K562 (cell line): ENCODE measurements around the gene KCP. TPM values are rescaled to one million over a fixed set of nuclear protein-coding genes. Genes with fewer than 3 reads are reported as not detected.

ENCODE experiments used
- ATAC-seq: fragments of 200-7000 bp; cut with Tn5 transposase; 3 replicates; pipeline ENCODE4 v1.9.1; 2020; ENCODE audit warnings: moderate library complexity
- BruUV-seq: library from RNA; stranded (reverse); fragments of 400-500 nt; replicated peaks from 2 replicates; lab custom pipeline; 2021; lab: Mats Ljungman, UMichigan
- CTCF ChIA-PET: fragments of 300-600 bp; formaldehyde crosslinking; extraction: SDS; loops from one replicate; lab custom pipeline; 2021; ENCODE audit warnings: low intra/inter-chr PET ratio; lab: Yijun Ruan, JAX
- POLR2A ChIA-PET: fragments of 300-600, 350-650 bp; sonication (Branson Sonifier 250); formaldehyde crosslinking; extraction: SDS; loops from one replicate; lab custom pipeline; 2021; ENCODE audit warnings: antibody characterized with exemption, inconsistent platforms; lab: Yijun Ruan, JAX
- DNase-seq, 4 experiments: peaks; one replicate each; pipeline versions ENCODE4 v3.0.0 to v3.0.0-alpha.2; 2011 to 2018; ENCODE audit warnings: low spot score in 3 of 4, mixed read lengths in 3 of 4; ENCODE audit errors: extremely low read depth in 1 of 4
- FAIRE-seq: peaks from 2 replicates; lab custom pipeline; 2011; peaks lifted over from hg19 to GRCh38; lab: Jason Lieb, UNC
- H2AFZ ChIP-seq: 2 replicates; pipeline ENCODE4 v1.6.0; 2011; ENCODE audit warnings: low read depth, low read length, control low read depth, inconsistent platforms
- H3K27ac ChIP-seq: fragments of 200-600 bp; 3 replicates; pipeline ENCODE4 v1.8.0; 2011; ENCODE audit warnings: low read depth, mild to moderate bottlenecking, control low read depth, inconsistent platforms, low read length, moderate library complexity, mixed read lengths; ENCODE audit errors: extremely low read depth
- H3K27me3 ChIP-seq, 2 experiments: fragments of 300-600 bp in 1 of 2; 2 replicates in 1 of 2; 3 replicates in 1 of 2; pipeline versions ENCODE4 v1.6.0 to v1.8.0; 2011; ENCODE audit warnings: inconsistent platforms in 2 of 2, low read length in 2 of 2, mild to moderate bottlenecking in 1 of 2, mixed read lengths in 1 of 2, moderate library complexity in 1 of 2; ENCODE audit not compliant: control insufficient read depth in 2 of 2, insufficient read depth in 2 of 2
- H3K36me3 ChIP-seq: fragments of 300-600 bp; 3 replicates; pipeline ENCODE4 v1.8.0; 2011; ENCODE audit warnings: mild to moderate bottlenecking, low read length, inconsistent platforms; ENCODE audit not compliant: control insufficient read depth, insufficient read depth
- H3K4me1 ChIP-seq, 2 experiments: fragments of 200-600 bp in 1 of 2; replicated peaks in 1 of 2; 2 replicates in 1 of 2; 3 replicates in 1 of 2; pipeline versions ENCODE4 v1.5.1 to v1.8.0; 2011; ENCODE audit warnings: inconsistent platforms in 2 of 2, low read length in 2 of 2, mild to moderate bottlenecking in 1 of 2, mixed read lengths in 1 of 2, moderate library complexity in 1 of 2; ENCODE audit not compliant: control insufficient read depth in 2 of 2, insufficient read depth in 2 of 2
- H3K4me2 ChIP-seq: 2 replicates; pipeline ENCODE4 v1.6.1; 2011; ENCODE audit warnings: low read length, control low read depth, inconsistent platforms, mixed read lengths; ENCODE audit not compliant: insufficient read depth
- H3K4me3 ChIP-seq: fragments of 200-600 bp; sonication (generic), shearing (Covaris generic); 2 replicates; pipeline ENCODE4 v1.5.1; 2016; ENCODE audit warnings: control low read depth, inconsistent platforms
- H3K79me2 ChIP-seq: fragments of 200-600 bp; 3 replicates; pipeline ENCODE4 v1.8.0; 2011; ENCODE audit warnings: low read length, inconsistent platforms; ENCODE audit not compliant: control insufficient read depth, insufficient read depth
- H3K9ac ChIP-seq, 2 experiments: 2 replicates each; pipeline versions ENCODE4 v1.6.0 to v1.6.1; 2011; ENCODE audit warnings: low read depth in 2 of 2, low read length in 2 of 2, control low read depth in 1 of 2, inconsistent platforms in 1 of 2, mild to moderate bottlenecking in 1 of 2, mixed read lengths in 1 of 2; ENCODE audit not compliant: insufficient read depth in 1 of 2
- H3K9me1 ChIP-seq: one replicate; pipeline ENCODE4 v1.6.0; 2011; ENCODE audit warnings: inconsistent platforms, mild to moderate bottlenecking, low read length, moderate library complexity; ENCODE audit not compliant: control insufficient read depth, insufficient read depth
- H3K9me3 ChIP-seq: replicated peaks from 2 replicates; pipeline ENCODE4 v1.5.1; 2011; ENCODE audit warnings: low read depth, low read length, inconsistent platforms; ENCODE audit not compliant: control insufficient read depth, insufficient read depth
- H4K20me1 ChIP-seq: replicated peaks from 2 replicates; pipeline ENCODE4 v1.6.1; 2011; ENCODE audit warnings: low read length, inconsistent platforms, mixed read lengths; ENCODE audit not compliant: control insufficient read depth, insufficient read depth
- BACH1 ChIP-seq: fragments of 200-800 bp; sonication (Bioruptor generic); IDR thresholded peaks from 2 replicates; pipeline ENCODE4 v1.6.1; 2016; ENCODE audit warnings: missing genetic modification characterization, missing compliant biosample characterization
- CBFA2T2 ChIP-seq: fragments of 450-650 bp; conservative IDR thresholded peaks from 2 replicates; pipeline ENCODE4 v1.6.1; 2017; ENCODE audit warnings: mild to moderate bottlenecking
- CBFB ChIP-seq: sonication (generic); formaldehyde crosslinking; IDR thresholded peaks from 2 replicates; pipeline ENCODE4 v1.4.0; 2020; ENCODE audit warnings: mild to moderate bottlenecking, missing genetic modification reagents
- CHD4 ChIP-seq: fragments of 200-600 bp; sonication (generic); IDR thresholded peaks from 3 replicates; pipeline ENCODE4 v1.6.1; 2012; ENCODE audit warnings: low read depth, mild to moderate bottlenecking, mixed read lengths, low read length, inconsistent platforms; ENCODE audit not compliant: insufficient read depth, insufficient replicate concordance, poor library complexity, severe bottlenecking
- EWSR1 ChIP-seq: fragments of 450-650 bp; IDR thresholded peaks from 2 replicates; pipeline ENCODE4 v1.6.1; 2018; ENCODE audit warnings: borderline replicate concordance, mild to moderate bottlenecking, low read depth, moderate library complexity; ENCODE audit not compliant: partially characterized antibody
- FOXJ2 ChIP-seq: fragments of 200-800 bp; sonication (Bioruptor generic); IDR thresholded peaks from 2 replicates; pipeline ENCODE4 v1.6.1; 2016; ENCODE audit warnings: missing genetic modification characterization, missing compliant biosample characterization
- HCFC1 ChIP-seq: IDR thresholded peaks from 2 replicates; pipeline ENCODE4 v1.6.1; 2012; ENCODE audit warnings: low read depth, low read length, improper control_type of control experiment
- HLTF ChIP-seq: fragments of 450-650 bp; IDR thresholded peaks from 2 replicates; pipeline ENCODE4 v1.6.1; 2016
- RBM39 ChIP-seq: fragments of 200-400 bp; formaldehyde crosslinking; optimal IDR thresholded peaks from 2 replicates; pipeline ENCODE3; 2018; ENCODE audit warnings: low read depth, low read length
- RUNX1 ChIP-seq: sonication (generic); IDR thresholded peaks from 2 replicates; pipeline ENCODE4 v1.6.1; 2016; ENCODE audit warnings: antibody characterized with exemption, low read depth
- TFAM ChIP-seq: fragments of 250-450 bp; sonication (Bioruptor Pico); conservative IDR thresholded peaks from 2 replicates; pipeline ENCODE4 v1.5.0; 2021; ENCODE audit warnings: mild to moderate bottlenecking, moderate library complexity
- TRIM28 ChIP-seq: fragments of 450-650 bp; IDR thresholded peaks from 2 replicates; pipeline ENCODE4 v1.6.1; 2017
- ZNF134 ChIP-seq: fragments of 250-450 bp; sonication (Bioruptor Pico); conservative IDR thresholded peaks from 2 replicates; pipeline ENCODE4 v1.4.0; 2020
- ZNF224 ChIP-seq: sonication (generic); formaldehyde crosslinking; IDR thresholded peaks from 2 replicates; pipeline ENCODE4 v1.8.0; 2022; ENCODE audit warnings: mild to moderate bottlenecking, missing genetic modification reagents
- ZNF668 ChIP-seq: fragments of 250-450 bp; sonication (Bioruptor Pico); IDR thresholded peaks from 2 replicates; pipeline ENCODE4 v1.8.0; 2022; ENCODE audit warnings: mild to moderate bottlenecking, inconsistent platforms
- WGBS: fragments of 100-300 bp; shearing (Covaris generic); methylation state at CpG from one replicate; pipeline ENCODE4 v1.1.6; 2016; ENCODE audit warnings: low coverage, mixed read lengths; ENCODE audit not compliant: insufficient coverage; ENCODE audit errors: missing lambda C conversion rate; 5-methylcytosine and 5-hydroxymethylcytosine counted together
- in situ Hi-C: fragments of 300-500 bp; cut with MboI; formaldehyde crosslinking; loops from 4 replicates; pipeline ENCODE4 v1.15.0; 2018; ENCODE audit warnings: inconsistent platforms, mixed read lengths
- intact Hi-C: fragments of 100-400 bp; cut with micrococcal nuclease; formaldehyde crosslinking; loops from 2 replicates; pipeline ENCODE4 v1.14.2; 2022
- polyA plus RNA-seq, 8 experiments: library from polyadenylated mRNA; depleted of rRNA in 4 of 8; stranded (reverse) in 5 of 8; unstranded in 3 of 8; fragments of >200 nt; fragmentation: Nextera tagmentation in 2 of 8; fragmentation: Illumina TruSeq in 1 of 8; extraction: Ambion mirVana in 2 of 8; extraction: Trizol in 1 of 8; gene quantifications; 2 replicates each; pipeline versions ENCODE4 v1.2.1 to v1.2.3, GENCODE V29; 2011 to 2014; ENCODE audit warnings: inconsistent platforms in 1 of 8, missing spikeins in 1 of 8
- total RNA-seq, 7 experiments: library from RNA; depleted of rRNA in 6 of 7; stranded (reverse); fragments of >200 nt in 6 of 7; fragmentation: Illumina TruSeq in 2 of 7; extraction: Trizol in 2 of 7; gene quantifications; 2 replicates each; pipeline versions ENCODE4 v1.2.1 to v1.2.3, GENCODE V29; 2011 to 2021; ENCODE audit warnings: low replicate concordance in 1 of 7
- TF ChIP-seq, protein P1 (sequence below): fragments of 450-650 bp; formaldehyde crosslinking; IDR thresholded peaks from 2 replicates; pipeline ENCODE4 v1.4.0; 2022; ENCODE audit warnings: missing genetic modification characterization

KCP gene
- total and polyA plus RNA-seq, 9 of the 15 experiments (the other 6 are each of a cell fraction or from before 2014, with no cell fraction given): 0.06 to 0.17 (median 0.12) TPM; not detected in 3

DNA sequence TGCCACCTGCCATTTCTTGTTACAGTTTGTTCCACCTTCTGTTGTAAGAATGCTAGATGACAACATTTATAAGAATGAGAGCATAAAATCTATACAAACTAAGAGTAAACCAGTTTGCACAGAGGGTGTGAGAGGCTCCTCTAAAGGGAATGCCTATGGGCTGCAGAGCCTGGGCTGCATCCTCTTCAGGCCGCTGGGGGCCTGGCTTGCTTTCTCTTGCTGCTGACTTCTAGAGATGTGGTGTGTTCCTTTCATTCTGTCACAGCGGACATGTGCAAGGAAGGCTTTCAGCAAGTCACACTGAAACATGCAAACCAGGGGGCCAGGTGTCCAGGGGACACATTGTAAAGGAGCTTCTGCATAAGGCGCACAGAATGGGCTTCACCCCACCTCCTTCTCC, 55.0 kb downstream of the KCP start:
- in situ Hi-C loops: loop anchor here (5.0 kb wide), 1 partner anchor 57 kb away; the partner anchor contains the start of gene KCP
- FAIRE-seq: no peak
- no peaks in the 10 kb centered on the region for H3K27me3 ChIP-seq

More for the DNA sequence above, 55.0 kb downstream of the KCP start:
- WGBS: 67% methylated on average over 3 of the region's 3 CpGs
- Histone ChIP-seq H3K4me3 (no peak overlapping the region), H3K9ac (peak overlapping the region in 1 of 2 experiments; percentile 0; a peak in 2 of 4 replicates), H3K4me1 (peaks cover 20 to 58% of the 10 kb centered on the region in 2 experiments), H3K27ac (no peak overlapping the region), H3K79me2 (no peaks in the 10 kb centered on the region), H3K9me3 (no peaks in the 10 kb centered on the region), H3K9me1 (no peaks in the 10 kb centered on the region), H3K4me2 (no peak overlapping the region), H4K20me1 (peaks cover 3% of the 10 kb centered on the region; the same call in 1 of the 2 replicates), H3K36me3 (peaks cover 84% of the 10 kb centered on the region), H2AFZ (no peak overlapping the region)
- POLR2A ChIA-PET: interaction anchor here (0.6 to 0.7 kb wide), 2 partner anchors 11 to 72 kb away, joined by 3 read pairs; no protein-coding TSS in a partner anchor
- CTCF ChIA-PET: no interaction called here
- BruUV-seq: no TSS peak
- no peak for TF ChIP-seq CBFA2T2
- no peak for TF ChIP-seq RBM39
- TF ChIP-seq BACH1 (tag): no peak
- TF ChIP-seq TFAM (CRISPR knock-in tag): no peak
- no peak for TF ChIP-seq TRIM28
- TF ChIP-seq HCFC1: no peak
- no peak for TF ChIP-seq HLTF
- TF ChIP-seq ZNF224 (CRISPR knock-in tag): no peak
- no peak for TF ChIP-seq FOXJ2
- no peak for TF ChIP-seq ZNF668 (CRISPR knock-in tag)
- no peak for TF ChIP-seq ZNF134 (CRISPR knock-in tag)
- no peak for TF ChIP-seq CBFB (CRISPR knock-in tag)
- TF ChIP-seq, protein P1, sequence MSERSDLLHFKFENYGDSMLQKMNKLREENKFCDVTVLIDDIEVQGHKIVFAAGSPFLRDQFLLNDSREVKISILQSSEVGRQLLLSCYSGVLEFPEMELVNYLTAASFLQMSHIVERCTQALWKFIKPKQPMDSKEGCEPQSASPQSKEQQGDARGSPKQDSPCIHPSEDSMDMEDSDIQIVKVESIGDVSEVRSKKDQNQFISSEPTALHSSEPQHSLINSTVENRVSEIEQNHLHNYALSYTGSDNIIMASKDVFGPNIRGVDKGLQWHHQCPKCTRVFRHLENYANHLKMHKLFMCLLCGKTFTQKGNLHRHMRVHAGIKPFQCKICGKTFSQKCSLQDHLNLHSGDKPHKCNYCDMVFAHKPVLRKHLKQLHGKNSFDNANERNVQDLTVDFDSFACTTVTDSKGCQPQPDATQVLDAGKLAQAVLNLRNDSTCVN (CRISPR knock-in tag): no peak
- TF ChIP-seq EWSR1: no peak
- TF ChIP-seq CHD4: no peak
- TF ChIP-seq RUNX1: no peak
- DNase-seq (no peak), ATAC-seq (no peak)
- intact Hi-C loops: no loop called here
